ENCODE results near the gene TEX26.

GRCh38 chr13:30966101-30966500 is 33.6 kb downstream of the TEX26 start:
- TF ChIP-seq, protein P1, sequence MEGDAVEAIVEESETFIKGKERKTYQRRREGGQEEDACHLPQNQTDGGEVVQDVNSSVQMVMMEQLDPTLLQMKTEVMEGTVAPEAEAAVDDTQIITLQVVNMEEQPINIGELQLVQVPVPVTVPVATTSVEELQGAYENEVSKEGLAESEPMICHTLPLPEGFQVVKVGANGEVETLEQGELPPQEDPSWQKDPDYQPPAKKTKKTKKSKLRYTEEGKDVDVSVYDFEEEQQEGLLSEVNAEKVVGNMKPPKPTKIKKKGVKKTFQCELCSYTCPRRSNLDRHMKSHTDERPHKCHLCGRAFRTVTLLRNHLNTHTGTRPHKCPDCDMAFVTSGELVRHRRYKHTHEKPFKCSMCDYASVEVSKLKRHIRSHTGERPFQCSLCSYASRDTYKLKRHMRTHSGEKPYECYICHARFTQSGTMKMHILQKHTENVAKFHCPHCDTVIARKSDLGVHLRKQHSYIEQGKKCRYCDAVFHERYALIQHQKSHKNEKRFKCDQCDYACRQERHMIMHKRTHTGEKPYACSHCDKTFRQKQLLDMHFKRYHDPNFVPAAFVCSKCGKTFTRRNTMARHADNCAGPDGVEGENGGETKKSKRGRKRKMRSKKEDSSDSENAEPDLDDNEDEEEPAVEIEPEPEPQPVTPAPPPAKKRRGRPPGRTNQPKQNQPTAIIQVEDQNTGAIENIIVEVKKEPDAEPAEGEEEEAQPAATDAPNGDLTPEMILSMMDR (conservative IDR thresholded peaks at IDR 0.05 in 1 of 2, IDR thresholded peaks at IDR 0.05 in 1 of 2; ENCODE audit: low read depth in 1 of 2, low read length in 2 of 2), result no peak
- no peak for TF ChIP-seq EZH2 (IDR thresholded peaks at IDR 0.05; ENCODE audit: low read length, missing control alignments)

Data from fibroblast of lung (primary cell).